Measurements from ENCODE around the gene NUPR1. TPM values are rescaled to one million over a fixed set of nuclear protein-coding genes. Genes with fewer than 3 reads are reported as not detected.
A peak's percentile ranks its signal among the peaks of the same experiment; 100 is the strongest.
"Not testable (repeated sequence)": the region's sequence is repeated elsewhere in the genome, so short reads cannot be mapped to it uniquely, and the experiment has no call there.

The NUPR1 gene
- total RNA-seq, 1 donor from 2014 or later = 1.4 TPM

GRCh38 chr16:28527985-28528384, 10.8 kb downstream of the NUPR1 start:
- no peak for DNase-seq (ENCODE audit: low read depth in 2 of 2)

GRCh38 chr16:28527100-28527785, 11.5 kb downstream of the NUPR1 start:
- DNase-seq (ENCODE audit: low read depth in 2 of 2) = peak in 1 of 2 donors; percentile 58

GRCh38 chr16:28526201-28527099, 12.3 kb downstream of the NUPR1 start:
- DNase-seq (ENCODE audit: low read depth in 2 of 2) = no peak

GRCh38 chr16:28524681-28525171, 14.0 kb downstream of the NUPR1 start:
- peak in 1 of 2 donors; percentile 25 for DNase-seq (ENCODE audit: low read depth in 2 of 2)

GRCh38 chr16:28522792-28523191, 16.0 kb downstream of the NUPR1 start:
- DNase-seq (ENCODE audit: low read depth in 2 of 2) = no peak

- no peak for DNase-seq (ENCODE audit: low read depth in 2 of 2)
Measured at GRCh38 chr16:28521436-28521835, 17.3 kb downstream of the NUPR1 start.

GRCh38 chr16:28520672-28521071, 18.1 kb downstream of the NUPR1 start:
- no peak for DNase-seq (ENCODE audit: low read depth in 2 of 2)

- DNase-seq (ENCODE audit: low read depth in 2 of 2) = no peak
Measured at GRCh38 chr16:28514246-28514645, 24.5 kb downstream of the NUPR1 start.

GRCh38 chr16:28513484-28514181, 25.1 kb downstream of the NUPR1 start:
- no peak for DNase-seq (ENCODE audit: low read depth in 2 of 2)

- no peak for DNase-seq (ENCODE audit: low read depth in 2 of 2)
Measured at GRCh38 chr16:28511801-28512789, 26.7 kb downstream of the NUPR1 start.

- DNase-seq (ENCODE audit: low read depth in 2 of 2) = no peak
Measured at GRCh38 chr16:28511031-28511430, 27.7 kb downstream of the NUPR1 start.

GRCh38 chr16:28505489-28506137, 33.2 kb downstream of the NUPR1 start:
- DNase-seq (ENCODE audit: low read depth in 2 of 2) = no peak

- no peak for DNase-seq (ENCODE audit: low read depth in 2 of 2)
Measured at GRCh38 chr16:28504707-28505404, 33.9 kb downstream of the NUPR1 start.

- DNase-seq (ENCODE audit: low read depth in 2 of 2) = no peak
Measured at GRCh38 chr16:28503470-28504259, 35.1 kb downstream of the NUPR1 start.

- no peak for DNase-seq (ENCODE audit: low read depth in 2 of 2)
Measured at GRCh38 chr16:28502290-28502689, 36.5 kb downstream of the NUPR1 start.

- DNase-seq (ENCODE audit: low read depth in 2 of 2) = no peak
Measured at GRCh38 chr16:28501258-28502232, 37.2 kb downstream of the NUPR1 start.

GRCh38 chr16:28500476-28501180, 38.1 kb downstream of the NUPR1 start:
- DNase-seq (ENCODE audit: low read depth in 2 of 2) = not testable (repeated sequence)

All from dermis microvascular lymphatic vessel endothelial cell (primary cell).